GM18502 (cell line): ENCODE results near the gene FANCE.
"Not testable (repeated sequence)": the region's sequence is repeated elsewhere in the genome, so short reads cannot be mapped to it uniquely, and the experiment has no call there.

Source experiments
- ATAC-seq: cut with Tn5 transposase; IDR thresholded peaks from one replicate; pipeline ENCODE4 v1.9.1; 2021; ENCODE audit warnings: mild to moderate bottlenecking; ENCODE audit not compliant: unreplicated experiment, poor library complexity

FANCE gene

DNA sequence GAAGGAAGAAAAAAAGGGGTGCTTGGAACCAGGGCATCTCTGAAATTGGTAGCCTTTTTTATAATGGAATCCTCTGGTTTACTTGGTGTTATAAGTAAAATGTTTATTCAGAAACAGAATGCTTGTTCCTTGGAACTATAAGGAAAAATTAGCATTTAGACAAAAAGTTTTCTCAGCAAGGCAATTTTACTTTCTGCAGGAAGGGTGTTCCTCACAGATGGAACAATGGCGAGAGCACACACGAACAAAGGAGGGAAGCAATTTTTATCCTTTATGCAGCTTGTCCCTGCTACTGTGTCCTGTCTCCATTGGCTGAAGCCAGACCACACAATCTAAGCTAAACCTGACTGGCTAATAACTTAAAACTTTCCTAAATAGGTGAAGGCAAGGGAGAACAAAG, 22.7 kb upstream of the FANCE start:
- ATAC-seq: no peak

DNA sequence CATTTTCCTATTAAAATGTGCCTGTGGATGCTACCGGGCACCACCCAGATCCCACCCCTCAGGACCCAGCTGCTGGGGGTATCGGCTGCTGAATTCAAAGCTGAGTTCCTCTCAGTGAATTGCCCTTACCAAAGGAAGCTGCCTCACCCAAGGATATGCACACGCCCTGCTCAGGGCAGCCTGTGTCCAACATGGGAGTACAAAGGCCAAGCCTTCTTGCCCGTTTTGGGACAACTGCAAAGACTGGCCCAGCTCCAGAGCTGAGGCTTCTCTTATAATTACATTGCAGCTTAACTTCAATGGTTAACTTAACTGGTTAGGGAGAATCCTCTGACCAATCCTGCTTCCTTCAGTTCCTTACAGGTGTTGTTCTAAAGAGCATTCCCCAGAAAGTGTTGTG, 19.8 kb upstream of the FANCE start:
- no peak for ATAC-seq

DNA sequence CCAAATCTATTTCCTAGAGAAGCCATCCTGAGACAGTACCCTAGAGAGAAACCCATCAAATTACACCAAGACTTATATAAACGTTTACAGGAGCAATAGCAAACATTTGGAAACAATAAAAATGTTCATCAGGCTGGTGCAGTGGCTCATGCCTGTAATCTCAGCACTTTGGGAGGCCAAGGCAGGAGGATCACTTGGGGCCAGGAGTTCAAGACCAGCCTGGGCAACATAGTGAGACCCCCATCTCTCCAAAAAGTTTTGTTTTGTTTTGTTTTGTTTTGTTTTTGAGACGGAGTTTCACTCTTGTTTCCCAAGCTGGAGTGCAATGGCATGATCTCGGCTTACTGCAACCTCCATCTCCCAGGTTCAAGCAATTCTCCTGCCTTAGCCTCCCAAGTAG, 19.4 kb upstream of the FANCE start:
- not testable (repeated sequence) for ATAC-seq

DNA sequence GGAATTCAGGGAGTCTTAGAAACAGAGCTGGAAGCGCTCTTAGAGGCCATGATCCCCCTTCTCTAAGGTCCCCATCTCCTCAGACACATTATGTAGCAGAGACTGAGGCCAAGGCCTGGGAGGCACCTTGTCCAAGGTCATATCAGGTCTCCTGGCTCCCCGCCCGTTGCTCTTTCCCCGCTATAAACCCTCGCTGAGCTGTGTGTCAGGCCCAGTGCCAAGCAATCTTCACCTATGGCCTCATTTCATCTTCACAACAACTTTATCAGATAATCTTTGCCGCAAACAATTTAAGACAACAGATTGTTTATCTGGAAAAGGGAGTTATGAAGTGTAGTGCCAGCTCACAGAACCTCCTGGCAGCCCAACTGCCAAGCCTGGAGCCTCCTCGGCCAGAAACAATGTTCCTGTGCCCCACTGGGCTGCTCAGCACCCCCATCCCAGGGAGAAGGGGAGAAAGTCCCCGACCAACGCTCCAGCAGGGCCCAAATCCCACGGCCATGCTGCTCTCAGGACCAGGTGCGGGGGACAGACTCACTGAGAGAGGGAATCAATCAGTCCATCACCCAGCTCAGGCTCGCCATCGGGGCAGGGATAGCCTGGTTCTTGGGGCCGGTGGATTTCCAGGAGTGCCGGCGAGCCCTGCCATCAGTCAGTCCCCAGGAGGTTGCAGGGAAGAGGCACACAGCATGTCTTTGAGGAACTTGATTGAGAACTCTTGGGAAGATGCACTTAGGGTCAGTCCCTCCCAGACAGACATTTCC, 16.9 kb upstream of the FANCE start:
- no peak for ATAC-seq

DNA sequence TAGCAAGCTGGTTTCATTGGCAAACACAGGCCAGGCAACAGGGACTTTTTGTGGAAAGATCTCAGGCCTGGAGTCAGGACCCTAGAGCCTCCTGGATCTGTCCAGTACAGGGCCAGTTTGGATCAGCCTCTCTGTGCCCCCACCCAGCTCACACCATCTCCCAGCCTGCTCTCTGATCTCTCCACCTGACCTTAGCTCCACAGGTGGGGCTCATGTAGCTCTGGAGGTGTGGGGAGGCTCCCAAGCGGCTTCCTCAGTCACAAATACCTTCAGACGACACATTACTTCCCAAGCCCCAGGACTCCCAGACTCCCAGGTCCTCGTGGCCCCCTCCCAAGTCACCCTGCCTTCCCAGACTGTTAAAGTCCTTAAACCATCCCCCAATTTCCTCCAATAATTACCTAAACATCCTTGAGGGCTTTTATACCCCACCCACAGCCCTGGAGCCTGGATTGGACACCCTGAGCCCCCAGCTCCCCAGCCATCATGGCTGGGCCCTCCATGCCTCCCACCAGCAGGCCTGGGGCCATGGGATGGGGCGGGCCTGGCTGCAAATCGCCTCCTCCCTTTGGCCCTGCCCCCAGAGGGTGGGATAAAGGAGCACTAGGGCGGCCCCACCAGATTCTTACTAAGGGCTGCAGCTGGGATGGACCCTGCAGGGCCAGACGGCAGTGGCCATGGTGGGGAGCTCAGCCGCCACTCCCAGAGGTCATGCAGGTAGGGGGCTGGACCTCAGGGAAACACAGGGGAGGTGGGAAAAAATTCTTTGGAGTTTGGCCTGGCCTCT, 15.9 kb upstream of the FANCE start:
- ATAC-seq: no peak

DNA sequence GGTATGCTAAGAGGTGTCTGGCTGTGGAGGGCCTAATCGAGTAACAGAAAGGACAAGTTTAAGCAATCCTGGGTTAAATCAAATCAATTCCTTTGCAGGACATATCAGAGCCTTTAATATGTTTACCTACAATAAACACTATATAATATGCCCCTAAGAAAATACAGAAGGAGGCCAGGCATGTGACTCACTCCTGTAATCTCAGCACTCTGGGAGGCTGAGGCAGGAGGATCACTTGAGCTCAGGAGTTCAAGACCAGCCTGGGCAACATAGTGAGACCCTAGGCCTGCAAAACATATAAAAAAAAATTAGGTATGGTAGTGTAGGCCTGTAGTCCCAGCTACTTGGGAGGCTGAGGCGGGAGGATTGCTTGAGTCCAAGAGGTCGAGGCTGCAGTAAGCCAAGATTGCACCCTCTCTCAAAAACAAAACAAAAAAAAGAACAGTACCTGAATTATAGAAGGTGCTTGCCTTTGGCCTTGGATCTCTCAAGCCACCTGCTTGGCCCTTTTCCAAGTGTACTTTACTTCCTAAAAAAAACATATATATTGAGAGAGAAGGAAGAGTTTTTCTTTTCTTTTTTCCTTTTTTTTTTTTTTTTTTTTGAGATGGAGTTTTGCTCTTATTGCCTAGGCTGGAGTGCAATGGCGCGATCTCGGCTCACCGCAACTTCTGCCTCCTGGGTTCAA, 13.6 kb upstream of the FANCE start:
- not testable (repeated sequence) for ATAC-seq

DNA sequence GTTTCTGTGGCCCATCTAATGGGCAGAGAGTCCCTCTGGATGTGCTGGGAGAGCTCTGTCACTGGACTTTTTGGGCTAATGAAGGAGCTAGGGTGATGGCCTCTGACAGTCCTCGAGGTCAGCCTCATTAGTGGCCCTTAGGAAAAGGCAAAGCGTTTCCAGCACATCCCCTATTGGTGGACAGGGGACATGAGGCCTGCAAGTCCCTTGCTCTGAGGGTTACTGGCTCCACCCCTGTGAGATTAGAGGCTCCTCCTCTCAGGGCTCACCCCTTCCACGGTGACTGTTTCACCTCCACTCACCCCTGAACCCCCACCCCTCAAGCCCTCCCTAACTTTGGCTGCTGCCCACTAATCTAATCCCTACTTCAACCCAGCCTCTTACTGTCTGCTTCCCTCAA, 12.8 kb upstream of the FANCE start:
- ATAC-seq: no peak

DNA sequence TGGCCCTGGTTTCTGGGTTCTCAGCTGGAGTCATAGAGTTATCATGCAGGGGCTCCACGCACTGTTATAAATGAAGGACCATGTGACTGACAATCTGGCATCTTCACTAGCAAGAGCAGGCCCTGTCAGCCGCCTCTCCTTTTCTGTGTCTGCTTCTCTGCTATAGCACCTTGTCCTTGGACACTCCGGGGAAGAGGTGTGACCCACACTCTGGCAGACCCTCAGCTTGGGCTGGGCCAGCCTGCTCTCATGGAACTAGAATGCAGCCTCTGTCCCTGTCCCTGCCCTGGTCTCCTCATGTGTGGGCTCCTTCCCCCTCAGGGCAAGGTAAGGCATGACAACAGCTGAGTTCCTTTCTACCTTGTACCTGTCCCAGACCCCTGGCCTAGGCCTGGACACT, 10.9 kb upstream of the FANCE start:
- ATAC-seq: no peak

DNA sequence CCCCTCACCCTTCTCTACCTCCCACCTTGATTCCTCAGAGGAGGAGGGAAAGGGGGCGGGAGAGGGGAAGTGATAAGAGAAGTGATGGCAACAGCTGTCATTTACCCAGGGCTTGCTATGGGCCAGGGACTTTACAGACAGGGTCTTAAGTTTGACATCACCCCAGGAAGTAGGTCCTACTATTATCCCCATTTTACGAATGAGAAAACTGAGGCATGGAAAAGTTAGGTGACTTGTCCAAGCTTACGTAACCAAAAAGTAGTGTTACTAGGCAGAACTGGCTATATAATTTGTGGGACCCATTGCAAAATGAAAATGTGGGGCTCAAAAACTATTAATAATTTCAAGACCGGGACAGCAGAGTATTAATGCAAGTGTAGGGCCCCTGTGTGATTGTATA, 10.5 kb upstream of the FANCE start:
- ATAC-seq: no peak

DNA sequence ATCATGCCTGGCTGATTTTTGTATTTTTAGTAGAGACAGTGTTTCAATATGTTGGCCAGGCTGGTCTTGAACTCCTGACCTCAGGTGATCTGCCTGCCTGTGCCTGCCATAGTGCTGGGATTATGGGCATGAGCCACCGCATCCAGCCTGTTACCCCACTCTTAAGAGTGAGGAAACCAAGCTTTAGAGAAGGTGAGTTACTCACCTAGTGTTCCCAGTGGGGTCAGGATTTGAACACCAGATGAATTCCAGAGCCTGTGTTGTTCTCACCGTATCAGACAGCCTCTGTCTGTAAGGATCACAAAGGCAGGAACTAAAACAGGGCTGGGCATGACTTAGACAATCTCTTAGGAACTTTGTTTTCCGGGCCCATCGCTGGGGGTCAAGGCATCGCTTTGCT, 9.4 kb upstream of the FANCE start:
- no peak for ATAC-seq

DNA sequence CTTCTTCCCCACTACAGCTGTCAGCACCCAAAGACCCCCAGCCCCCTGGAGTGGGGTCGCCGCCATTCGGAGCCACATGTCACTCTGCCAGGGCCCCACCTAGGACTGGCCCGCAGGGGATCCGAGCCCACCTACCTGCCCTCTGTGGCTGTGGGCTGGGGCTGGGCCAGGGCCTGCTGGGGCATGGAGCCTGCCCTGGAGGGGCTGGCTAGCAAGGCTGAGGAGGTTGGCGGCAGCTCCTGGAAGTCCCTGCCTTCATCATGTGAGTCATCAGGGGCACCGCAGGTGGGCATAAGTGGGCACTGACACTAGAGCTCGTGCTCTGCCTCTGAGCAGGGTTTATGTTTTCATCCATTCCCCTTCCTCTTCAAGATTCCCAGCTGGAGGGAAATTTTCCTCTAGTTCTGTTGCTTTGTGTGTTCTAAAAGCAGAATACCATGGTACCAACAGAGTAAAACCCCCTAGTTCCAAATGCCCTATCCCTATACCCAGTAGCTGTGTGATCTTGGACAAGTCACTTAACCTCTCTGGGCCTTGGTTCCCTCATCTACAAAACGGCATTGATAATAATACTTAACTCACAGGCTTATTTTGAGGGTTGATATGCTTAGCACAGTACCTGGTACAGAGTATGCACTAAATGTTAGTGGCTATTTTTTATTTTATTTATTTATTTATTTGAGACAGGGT, 8.7 kb upstream of the FANCE start:
- no peak for ATAC-seq

DNA sequence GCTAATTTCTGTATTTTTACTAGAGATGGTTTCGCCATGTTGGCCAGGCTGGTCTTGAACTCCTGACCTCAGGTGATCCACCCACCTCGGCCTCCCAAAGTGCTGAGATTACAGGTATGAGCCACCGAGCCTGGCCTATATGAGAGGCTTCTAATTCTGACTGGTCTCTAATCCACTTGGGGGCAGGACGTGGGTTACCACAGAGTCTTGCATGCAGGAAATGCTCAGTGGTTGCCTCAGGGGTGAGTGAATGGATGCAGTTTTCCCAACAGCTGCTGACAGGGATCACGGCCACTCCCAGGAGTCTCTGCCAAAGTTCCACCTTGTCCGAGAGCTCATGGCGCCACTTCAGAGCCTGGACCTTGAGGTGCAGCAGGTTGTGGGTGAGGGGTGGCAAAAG, 6.4 kb upstream of the FANCE start:
- ATAC-seq: no peak

DNA sequence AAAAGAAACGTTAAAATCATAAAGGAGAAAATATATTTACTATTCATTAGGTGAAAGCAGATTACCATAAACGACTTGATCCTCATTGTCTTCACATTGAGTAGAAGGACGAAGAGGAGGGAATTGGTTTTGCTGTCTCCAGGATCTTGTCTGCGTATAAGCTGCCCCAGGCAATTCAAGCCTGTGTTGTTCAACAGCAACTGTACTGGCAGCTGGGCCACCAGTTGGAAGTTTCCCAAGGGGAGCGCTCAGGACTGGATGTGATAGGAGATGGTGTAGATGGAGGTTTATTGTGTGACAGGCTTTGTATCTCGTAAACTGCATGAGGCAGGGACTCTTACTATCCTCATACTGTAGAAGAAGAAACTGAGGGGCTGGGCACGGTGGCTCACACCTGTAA, 3.9 kb upstream of the FANCE start:
- no peak for ATAC-seq

DNA sequence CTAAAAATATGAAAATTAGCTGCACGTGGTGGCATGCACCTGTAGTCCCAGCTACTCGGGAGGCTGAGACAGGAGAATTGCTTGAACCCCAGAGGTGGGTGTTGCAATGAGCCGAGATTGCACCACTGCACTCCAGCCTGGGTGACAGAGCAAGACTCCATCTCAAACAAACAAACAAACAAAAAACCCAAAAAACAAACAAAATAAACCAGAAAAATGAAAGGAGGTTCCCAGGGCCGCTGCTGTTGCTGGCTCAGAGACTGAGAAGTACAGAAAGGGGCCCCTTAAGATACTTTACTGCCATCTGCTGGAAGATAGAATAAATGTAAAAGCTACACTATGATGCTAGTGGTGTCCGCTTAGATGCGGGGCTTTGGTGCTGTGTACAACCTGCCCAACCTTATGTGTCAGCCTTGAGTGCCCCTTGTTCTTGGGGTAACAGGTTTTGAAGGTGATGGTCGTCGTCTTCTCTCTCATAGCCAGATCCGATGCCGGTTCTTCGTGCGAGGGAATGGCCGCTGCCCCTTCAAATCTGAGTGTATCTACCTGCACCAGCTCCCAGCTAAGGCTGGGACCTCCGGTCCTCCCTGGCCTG, 2.8 kb upstream of the FANCE start:
- ATAC-seq: no peak

DNA sequence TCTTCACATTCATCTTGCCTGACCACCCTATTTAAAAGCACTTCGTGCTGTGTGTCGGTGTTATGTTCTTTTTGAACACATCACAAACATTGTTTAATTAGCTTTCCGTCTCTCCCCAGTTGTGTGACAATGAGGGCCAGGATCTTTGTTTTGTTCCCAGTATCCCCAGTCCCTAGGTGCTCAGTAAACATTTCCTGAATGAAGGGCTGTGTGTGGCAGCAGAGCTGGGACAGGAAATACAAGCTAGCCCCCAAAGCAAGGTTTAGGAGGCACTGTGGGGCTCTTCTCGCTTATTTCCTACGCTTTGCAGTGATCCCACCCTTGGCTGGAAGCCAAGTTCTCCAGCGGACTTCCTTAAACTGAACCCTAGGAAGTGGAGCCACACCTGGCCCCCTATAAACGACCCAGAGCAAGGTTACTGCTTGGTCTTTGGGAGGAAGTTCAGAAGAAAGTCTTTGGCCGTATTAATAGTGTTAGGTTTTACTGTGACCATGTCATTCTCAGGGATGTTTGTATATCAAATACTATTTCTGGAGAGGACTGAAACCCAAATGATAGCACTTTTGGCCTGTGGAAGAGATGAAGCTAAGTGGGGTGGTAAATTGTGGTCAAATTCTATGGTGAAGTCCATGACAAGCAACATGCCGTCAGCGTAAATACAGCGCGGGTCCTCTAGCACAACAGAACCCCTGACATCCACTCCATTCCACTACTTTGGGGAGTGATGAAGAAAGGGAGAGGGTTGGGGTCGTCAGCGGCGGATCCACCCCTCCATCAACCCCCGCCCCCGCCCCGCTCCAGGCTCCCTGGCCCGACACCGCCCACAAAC, 570 bp upstream of the FANCE start:
- no peak for ATAC-seq

DNA sequence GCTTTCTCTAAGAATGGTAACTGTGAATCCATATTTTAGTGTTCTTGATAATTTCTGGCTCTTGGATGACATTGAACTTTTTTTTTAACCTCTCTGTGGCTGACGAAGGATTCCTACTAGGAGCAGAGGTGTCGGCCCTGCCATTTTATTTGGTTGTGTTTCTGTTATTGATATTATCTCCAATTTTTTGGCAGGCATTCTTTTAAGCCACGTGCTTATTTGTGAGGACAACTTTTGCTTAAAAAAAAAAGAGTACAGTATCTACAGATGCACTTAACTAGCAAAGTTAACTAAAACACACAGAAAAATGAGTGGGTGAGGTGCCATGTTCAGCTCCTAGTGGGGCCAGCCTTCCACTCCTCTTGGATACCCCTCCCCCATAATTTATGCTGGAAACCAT, 1.1 kb downstream of the FANCE start:
- ATAC-seq: no peak

DNA sequence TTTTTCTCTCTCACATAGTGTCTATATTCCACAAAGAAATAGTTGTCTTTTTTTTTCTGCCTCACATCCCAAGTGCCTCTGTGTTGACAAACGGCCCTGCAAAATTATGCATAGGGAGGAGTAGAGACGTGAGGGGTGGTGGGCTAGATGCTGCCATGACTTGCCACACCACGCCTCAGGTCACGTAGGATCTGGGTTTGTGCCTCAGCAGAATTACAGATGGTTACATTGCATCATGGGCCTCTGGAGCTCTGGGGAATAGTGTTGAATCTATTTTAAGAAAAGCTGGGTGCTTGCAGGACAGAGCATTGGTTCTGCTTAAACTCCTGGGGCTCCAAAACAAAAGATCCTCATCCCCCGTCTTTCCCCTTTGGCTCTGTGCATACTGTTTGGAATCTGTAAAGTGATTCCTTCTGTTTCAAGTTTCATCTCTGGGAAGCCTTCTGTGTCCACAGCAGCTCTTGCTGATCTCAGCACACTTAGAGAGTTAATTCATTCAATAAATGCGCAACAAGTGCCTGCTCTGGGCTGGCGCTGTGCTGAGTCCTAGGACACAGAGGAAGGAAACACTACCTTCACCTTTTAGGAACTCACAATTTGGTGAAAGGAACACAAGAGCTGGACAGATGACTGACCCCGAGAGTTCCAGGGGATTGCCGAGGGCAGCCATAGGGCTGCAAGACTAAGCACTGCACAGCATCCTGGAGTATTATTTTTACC, 2.4 kb downstream of the FANCE start:
- ATAC-seq: no peak

DNA sequence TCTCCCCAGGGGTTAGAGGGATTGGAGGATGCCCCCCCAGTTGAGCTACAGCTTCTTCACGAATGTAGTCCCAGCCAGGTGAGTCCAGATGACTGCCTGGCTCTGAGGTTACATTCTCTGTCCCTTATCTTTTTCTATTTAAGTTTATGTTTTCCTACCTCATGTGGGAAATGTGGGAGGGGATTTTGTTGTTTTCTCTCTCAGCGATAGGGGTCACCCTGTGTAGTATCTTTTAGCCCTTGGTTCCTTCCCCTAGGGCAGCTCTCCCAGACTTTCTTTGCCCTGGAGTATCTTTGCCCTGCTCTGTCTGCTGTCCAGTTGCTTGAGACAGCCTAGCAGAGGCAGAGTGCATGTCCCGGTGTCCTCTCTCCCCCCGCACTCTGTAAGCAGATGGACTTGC, 5.8 kb downstream of the FANCE start:
- no peak for ATAC-seq

DNA sequence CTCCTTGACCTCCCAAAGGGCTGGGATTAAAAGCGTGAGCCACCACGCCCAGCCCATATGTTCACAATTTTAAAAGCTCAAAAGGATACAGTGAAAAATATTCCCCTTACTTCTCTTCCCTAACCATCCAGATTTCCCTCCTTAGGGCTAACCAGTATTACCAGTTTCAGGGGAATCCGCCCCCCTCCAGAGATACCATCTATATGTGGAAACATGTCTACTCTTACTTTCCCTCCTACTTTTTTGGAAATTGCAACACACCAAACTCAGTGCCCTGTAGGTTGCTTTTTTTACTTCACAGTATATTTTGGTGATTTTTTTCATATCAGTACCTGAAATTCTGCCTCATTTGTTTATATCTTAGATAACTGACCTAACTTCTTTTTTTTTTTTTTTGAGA, 9.1 kb downstream of the FANCE start:
- ATAC-seq: no peak
